Stimulated activated CD4-positive, alpha-beta T cell treated with anti-CD3 and anti-CD28 coated beads, Interleukin-15, amount 100 ng/mL, for 48 hours (primary cell): ENCODE results near the gene PRSS12.
A peak's percentile ranks its signal among the peaks of the same experiment; 100 is the strongest.
"Not testable (repeated sequence)": the region's sequence is repeated elsewhere in the genome, so short reads cannot be mapped to it uniquely, and the experiment has no call there.

Source experiments
- DNase-seq, 2 donors: peaks; one replicate each; pipeline ENCODE4 v3.0.0-alpha.2; 2020; ENCODE audit warnings: low read depth in 2 of 2

Gene PRSS12

DNA sequence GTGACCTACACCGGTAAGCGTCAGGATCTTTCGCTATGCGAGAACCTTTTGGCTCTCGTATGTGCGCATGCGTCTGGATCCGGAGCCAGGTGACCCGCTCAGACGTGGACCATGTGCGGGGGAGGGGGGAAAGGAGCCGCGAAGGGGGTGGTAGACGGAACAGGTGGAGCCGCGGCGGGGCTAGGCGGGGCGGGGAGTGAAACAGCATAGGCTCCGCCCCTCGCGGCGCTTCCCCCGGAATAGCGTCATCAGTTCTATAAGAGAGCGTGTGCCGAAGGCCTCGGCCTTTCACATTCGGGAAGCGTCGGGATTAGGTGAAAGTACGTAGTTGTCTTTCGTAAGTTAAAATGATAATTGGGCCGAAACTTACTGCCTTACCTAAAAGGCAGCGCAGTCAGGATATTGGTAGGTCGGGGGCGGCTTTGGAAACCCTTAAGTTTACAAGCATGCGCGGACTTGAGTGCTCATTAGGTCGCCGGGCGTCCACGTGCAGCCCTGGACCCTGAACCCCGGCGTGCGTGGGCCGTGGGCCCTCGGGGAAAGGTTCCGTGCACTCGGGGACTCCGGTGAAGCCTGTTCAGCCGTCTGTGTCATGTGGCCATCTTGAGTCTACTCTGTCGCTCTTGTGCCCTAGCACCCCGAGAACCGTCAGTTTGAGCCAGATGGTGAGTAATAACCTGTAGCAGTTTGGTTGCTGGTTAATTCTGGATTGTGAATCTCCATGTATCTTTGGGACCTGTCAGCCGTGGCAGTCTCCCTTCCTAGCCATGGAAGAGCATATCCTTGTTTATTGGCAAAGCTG, 74.1 kb downstream of the PRSS12 start:
- DNase-seq = peak; percentile 97 to 98

DNA sequence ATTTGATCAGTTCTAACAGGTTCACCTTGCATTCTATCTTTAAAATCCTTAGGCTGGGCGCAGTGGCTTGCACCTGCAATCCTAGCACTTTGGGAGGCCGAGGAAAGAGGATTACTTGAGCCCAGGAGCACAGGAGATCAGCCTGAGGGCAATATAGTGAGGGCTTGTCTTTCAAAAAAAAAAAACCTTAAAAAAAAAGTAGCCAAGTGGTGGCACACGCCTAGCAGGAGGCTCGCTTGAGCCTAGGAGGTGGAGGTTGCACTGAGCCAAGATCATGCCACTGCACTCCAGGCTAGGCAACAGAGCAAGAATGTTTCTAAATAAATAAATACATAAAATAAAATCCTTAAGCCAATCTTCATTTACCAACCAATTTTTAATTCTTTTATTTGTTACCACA, 75.6 kb downstream of the PRSS12 start:
- no peak for DNase-seq

DNA sequence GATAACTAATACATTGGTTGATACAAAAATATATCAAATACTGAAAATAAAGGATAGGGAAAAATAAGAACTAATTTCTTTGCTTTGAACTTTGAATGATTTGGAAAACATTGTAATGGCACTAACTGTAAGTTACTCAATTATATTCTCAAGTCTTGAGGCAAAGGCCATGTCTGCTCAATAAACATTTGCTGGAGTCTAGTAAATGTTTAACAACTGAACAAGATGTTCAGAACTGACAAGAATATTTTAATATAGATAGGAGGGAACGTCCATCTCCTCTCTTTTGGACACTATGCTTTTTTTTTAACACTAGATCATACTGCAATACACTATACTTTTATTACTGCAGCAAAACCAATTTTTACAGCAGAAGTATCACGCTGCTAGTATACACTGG, 76.2 kb downstream of the PRSS12 start:
- no peak for DNase-seq

DNA sequence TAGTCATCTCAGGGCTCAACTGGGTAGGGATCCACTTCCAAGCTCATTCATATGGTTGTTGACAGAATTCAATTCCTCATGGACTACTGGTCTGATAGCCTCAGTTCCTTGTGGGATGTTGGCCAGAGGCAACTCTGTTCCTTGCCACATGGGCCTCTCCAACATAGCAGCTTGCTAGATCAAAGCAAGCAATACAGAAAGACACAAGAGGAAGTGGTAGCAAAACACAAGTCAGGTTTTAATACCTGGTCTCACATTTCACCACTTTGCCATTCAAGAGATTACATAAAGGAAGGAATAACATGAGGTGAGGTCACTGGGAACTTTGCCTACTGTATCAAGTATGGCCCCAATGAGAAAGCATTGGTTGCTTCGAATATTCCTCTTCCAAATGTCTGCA, 79.2 kb downstream of the PRSS12 start:
- DNase-seq = no peak

DNA sequence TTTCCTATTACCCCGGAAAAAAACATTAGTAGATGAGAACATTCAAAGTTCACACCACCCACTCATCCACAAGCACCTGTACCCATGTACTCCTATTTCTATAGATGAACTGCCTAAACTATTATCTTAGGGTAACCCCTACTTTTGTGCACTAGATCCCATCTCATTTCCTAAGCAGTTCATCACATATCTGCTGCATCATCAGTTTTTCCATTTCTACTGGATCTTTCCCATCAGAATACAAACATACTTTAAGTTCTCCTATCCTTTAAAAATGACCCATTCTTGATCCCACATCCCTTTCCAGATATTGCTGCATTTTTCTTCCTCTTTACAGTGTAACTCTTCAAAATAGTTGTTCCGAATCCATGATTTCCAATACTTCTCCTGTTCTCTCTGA, 81.0 kb downstream of the PRSS12 start:
- DNase-seq = no peak

DNA sequence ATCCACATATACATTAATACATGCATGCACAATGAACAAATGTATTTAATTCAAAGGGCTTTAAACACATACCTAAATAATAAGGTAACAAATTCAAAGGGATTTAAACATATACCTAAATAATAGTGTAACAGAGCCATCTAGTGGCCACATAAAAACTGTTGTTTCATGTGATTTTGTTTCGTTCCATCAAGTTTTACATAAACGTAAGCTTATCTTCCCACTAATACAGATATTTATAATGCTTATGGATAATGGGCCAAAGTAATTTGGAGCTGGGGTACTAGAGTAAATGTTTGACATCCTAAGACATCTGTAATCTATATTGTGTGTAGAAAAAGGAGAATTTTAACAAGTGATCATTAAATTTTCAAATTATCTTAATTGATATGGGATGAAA, 82.3 kb downstream of the PRSS12 start:
- no peak for DNase-seq

DNA sequence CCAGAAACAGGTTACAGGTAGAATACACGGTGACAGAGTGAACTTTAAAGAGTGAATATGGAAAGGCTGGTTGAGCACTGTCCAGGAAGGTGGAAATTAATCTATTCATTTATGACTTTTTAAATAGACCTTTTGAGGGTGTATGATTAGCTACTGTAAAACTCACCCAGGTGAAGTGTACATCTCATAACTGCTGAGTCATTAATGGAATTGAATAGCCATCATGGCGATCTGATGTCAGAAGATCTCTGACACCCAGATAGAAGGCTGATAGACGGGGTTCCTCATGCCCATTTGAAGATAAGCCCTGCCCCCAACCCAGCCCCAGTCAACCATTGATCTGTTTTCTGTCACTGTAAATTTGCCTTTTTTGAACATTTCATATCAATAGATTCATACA, 84.0 kb downstream of the PRSS12 start:
- DNase-seq = no peak

DNA sequence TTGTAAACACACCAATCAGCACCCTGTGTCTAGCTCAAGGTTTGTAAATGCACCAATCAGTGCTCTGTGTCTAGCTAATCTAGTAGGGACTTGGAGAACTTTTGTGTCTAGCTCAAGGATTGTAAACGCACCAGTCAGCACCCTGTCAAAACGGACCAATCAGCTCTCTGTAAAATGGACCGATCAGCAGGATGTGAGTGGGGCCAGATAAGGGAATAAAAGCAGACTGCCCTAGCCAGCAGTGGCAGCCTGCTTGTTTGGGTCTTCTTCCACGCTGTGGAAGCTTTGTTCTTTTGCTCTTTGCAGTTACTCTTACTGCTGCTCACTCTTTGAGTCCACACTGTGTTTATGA, 86.7 kb downstream of the PRSS12 start:
- DNase-seq = not testable (repeated sequence)

DNA sequence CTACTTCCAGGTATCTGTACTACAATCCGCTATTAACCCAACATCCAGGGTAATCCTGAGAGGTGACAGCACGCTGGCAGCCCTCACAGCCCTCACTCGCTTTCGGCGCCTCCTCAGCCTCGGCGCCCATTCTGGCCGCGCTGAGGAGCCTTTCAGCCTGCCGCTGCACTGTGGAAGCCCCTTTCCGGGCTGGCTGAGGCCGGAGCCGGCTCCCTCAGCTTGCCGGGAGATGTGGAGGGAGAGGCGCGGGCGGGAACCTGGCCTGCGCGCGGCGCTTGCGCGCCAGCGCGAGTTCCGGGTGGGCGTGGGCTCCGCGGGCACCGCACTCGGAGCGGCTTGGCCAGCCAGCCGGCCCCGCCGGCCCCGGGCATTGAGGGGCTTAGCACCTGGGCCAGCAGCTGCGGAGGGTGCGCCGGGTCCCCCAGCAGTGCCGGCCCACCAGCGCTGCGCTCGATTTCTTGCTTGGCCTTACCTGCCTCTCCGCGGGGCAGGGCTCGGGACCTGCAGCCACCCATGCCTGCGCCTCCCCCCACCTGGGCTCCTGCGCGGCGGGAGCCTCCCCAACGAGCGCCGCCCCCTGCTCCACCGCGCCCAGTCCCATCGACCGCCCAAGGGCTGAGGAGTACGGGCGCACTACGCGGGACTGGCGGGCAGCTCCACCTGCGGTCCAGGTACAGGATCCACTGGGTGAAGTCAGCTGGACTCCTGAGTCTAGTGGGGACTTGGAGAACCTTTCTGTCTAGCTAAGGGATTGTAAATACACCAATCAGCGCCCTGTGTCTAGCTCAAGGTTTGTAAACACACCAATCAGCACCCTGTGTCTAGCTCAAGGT, 87.3 kb downstream of the PRSS12 start:
- DNase-seq = no peak

DNA sequence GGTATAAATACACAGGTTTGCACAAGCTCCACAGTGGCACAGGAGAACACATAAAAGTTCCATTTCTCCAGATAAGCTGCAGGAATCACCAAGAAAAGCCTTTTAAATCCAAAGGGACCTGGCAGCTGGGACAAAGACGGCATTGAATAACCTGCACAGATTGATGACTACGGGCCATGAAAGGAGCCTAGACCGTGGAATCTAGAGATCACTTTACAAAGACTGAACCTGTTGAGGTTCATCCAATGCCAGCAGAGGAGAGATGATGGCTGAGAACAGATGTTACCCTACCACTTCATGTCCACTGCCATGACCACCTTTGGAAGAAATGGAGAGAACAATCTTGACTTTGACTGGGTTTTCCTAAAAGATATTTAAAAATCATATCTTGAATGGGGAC, 88.7 kb downstream of the PRSS12 start:
- no peak for DNase-seq

DNA sequence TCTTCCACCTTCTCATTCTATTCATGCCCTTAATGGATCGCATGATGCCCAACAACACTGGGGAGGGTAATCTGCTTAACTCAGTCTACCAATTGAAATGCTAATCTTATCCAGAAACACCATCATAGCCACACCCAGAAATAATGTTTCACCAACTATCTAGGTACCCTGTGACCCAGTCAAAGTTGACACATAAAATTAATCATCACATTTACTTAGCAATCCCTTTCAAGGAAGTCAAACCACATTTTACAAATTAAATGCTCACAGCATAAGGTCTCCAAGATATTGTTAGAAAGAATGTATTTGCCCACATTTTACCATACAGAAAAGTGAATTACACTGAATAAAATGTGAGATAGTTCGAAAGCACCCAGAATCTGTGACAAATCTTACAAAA, 92.5 kb downstream of the PRSS12 start:
- DNase-seq = no peak

DNA sequence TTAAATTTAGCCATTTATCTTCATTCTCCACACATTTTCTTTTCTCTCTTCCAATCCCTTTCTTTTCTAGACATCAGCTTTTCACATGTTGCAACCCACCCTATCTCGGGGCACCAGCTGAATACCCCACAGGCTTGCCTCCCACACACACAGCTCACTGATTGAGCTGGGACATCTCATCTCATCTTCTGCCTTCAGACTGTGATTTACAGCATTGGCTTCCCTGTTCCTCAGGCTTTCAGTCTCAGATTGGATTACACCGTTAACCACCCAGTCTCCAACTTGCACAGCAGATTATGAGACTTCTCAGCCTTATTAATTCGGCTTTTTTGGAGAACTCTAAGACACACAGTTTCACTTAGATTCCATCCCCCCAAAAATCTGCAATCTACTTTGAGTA, 93.7 kb downstream of the PRSS12 start:
- no peak for DNase-seq

DNA sequence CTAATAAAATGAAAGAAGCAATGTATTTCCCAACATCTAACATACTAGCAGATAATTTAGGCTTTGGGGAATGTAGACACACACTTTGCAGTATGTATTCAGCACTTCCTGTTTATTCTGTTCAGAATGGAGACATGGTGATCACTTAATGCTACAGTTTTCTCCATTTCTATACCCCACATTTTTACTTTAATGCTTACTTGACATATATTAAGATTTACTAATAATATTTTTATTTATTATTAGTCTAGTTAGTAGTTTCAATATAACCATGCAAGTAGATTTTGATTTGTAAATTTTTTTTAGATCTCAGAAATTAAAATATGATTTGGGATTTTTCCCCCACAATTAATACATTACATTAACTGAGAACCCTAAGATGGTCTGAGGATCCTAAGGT, 98.4 kb downstream of the PRSS12 start:
- DNase-seq = no peak

DNA sequence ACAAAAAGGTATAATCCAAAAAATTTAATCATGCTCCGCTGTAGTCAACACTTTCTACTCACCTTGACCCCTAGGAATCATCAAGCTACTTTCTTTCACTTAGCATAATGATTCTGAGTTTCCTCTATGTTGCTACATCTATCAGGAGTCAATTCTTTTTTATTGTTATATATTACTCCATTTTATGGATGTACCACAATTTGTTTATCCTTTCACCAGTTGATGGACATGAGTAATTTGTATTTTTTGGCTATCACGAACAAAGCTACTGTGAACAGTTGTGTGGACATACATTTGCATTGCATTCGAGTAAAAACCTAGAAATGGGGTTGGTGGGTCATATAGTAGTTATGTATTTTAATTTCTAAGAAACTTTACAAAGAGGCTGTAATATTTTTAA, 102.9 kb downstream of the PRSS12 start:
- no peak for DNase-seq

DNA sequence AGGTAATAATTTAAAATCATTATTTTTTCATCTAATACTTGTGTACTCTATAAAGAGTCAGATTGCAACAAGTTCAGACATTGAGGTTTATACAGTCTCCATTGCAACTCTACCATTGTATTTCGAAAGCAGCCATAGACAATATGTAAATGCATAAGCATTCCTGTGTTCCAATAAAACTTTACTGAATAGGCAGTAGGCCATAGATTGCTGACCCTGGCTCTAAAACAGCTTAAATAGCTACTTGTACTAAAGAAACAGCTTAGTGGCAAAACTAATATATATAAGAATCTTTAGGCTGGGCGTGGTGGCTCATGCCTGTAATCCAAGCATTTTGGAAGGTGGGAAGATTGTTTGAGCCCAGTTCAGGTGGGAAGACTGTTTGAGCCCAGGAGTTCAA, 115.3 kb downstream of the PRSS12 start:
- DNase-seq = no peak

DNA sequence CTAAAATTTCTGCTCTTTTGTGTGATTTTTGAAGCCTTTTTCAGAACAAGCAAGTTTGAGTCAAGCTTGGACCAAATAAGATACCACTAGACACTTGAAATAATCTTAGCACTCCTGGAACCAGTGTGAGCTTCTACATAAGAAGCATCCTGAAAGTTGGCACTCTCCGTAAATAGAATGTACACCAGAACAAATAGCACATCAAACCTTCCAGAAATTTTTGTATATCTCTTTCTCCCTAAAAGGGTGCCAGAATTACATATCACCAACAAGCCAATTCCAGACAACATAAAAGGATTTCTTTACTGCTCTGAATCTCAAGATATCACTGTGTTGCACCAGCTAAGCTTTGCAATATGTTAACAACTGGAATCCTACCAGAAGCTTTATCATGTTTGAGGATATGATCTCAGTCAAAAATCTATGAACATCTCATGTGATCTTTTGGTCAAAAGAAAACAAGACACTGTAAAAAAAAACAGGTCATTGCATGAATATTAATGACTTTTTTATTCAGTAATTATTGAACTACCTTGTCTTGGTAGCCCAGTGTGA, 117.2 kb downstream of the PRSS12 start:
- no peak for DNase-seq
